Measurements from ENCODE around the gene RALGPS2.

The RALGPS2 gene

DNA sequence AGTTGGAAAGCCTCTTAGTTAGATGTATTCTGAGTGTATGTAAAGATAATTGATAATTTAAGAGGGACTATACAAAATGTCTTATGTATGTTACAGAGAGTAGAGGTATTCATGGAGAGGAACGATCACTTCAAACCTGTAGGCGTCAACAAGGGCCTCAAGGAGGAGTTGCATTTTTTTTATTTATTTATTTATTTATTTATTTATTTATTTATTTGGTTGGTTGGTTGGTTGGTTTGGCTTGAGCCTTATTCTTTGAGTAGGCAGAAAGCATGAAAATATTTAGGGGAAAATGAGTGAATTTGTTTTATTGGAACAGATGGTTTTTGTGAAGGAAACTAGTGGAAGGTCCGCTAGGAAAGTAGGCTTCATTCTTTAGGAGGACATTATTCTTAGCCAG is 137.4 kb downstream of the RALGPS2 start:
- no peak for DNase-seq (ENCODE audit: extremely low read depth in 1 of 2, low read depth in 1 of 2)

DNA sequence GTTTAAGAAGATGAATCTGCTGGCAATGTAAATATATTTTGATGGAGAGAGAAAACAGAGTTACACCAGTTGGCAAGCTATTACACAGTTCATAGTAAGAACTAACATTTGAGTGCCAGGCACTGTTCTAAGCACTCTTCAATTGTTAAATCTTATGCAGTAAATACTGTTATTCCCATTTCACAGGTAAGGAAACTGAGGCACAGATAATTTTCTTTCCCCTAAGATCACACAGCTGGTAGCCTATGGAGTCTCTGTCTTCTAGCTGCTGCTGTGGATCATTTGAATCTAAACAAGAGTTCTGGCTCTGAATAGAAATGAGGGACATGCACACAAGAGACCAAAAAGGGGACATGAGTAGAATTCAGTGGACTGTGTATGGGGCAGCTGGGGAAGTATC is 137.8 kb downstream of the RALGPS2 start:
- no peak for DNase-seq (ENCODE audit: extremely low read depth in 1 of 2, low read depth in 1 of 2)

DNA sequence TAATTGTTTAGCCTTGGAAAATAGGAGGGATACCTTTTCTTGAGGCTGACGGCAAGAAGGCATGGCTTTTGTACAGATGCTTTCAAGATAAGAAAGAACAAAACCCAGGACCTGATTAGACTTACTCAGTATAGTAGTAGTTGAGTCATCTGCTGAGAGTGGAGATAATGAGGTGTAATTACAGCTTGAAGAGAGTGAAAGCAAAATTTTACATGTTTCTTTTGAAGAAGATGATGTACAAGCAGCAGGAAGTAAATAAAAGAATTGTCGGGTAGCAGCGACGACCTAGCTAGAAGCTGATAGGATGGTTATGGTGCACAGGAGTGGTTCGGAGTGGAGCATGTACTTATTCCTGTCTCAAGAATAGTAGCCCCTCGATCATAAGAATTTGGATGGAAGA is 139.3 kb downstream of the RALGPS2 start:
- no peak for DNase-seq (ENCODE audit: extremely low read depth in 1 of 2, low read depth in 1 of 2)

DNA sequence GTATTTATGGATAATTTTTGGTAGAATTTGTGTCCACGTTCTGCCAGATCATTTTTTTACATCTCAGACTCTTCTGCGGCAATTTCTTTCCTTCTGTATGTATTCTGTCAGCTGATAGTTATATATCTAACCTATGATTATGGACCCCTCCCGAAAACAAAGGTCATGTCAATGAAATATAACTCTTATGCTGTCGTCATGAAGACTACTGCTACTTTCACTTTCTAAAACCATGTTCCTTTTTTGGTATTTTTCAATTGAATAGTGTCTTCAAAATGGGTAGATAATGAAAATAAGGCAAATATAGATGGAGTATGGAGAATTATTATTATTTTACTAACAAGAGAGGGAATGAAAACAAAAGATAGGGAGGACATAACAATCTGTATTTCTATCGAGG is 142.6 kb downstream of the RALGPS2 start:
- no peak for DNase-seq (ENCODE audit: extremely low read depth in 1 of 2, low read depth in 1 of 2)

DNA sequence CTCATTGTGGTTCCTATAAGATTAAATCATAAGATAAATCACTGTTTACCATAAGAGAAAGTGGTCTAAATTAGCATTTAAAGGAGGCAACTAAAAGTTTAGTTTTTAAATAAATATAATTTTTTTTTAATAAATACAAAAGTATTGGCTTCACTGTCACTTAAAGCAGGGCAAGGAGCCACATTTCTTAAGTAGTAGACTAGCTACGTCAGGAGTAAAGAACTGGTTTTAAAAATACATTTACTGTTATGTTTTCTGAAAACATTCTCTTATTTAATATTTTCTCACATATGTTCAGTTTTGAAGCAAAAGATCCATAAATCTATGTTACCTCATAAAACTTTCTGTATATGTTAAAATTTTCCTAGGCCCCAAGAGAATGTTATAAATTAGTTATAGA is 143.7 kb downstream of the RALGPS2 start:
- no peak for DNase-seq (ENCODE audit: extremely low read depth in 1 of 2, low read depth in 1 of 2)

DNA sequence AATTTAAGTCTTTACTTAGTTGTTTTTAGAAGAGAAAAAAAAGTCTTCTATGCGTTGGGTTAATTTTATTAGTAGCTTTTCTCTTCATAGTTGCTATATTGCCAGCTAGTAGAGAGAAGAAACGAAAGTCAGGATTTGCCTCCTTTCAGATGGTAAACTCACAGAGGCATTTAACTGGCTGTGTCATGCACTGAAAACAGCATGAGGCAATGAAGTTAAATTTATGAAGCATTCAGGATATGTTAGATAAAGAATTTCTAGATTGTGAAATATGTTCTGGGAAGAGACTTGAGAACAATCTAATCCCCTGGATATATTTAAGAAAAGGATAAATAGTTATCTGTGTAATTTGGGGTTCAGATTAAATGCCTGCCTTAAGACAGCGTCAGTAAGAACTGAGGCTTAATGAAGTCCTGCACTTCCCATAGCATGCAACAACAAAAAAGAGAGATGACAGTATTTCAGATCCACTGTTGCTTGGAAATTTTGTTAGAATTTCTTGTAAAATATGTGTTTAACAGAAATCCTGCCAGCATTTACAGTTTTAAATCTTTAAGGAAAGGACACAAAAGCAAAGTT is 144.2 kb downstream of the RALGPS2 start:
- DNase-seq (ENCODE audit: extremely low read depth in 1 of 2, low read depth in 1 of 2) = no peak

DNA sequence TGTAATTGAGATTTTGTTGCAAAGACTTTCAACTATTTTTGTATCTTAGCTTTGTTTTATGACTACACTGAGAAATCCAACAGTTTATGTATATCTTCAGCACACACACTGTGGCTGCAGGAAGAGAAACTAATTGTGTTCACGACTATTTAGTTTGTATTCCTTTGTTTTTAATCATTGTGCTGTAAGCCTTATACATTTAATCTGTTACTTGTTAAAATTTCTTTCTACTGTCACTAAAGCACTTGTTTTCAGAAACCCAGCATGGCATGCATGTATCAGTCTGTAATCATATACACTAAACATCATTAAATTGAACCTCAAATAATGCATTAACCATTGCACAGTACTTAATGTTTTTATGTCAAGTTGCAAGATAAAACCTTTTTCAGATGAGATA is 145.2 kb downstream of the RALGPS2 start:
- no peak for DNase-seq (ENCODE audit: extremely low read depth in 1 of 2, low read depth in 1 of 2)

DNA sequence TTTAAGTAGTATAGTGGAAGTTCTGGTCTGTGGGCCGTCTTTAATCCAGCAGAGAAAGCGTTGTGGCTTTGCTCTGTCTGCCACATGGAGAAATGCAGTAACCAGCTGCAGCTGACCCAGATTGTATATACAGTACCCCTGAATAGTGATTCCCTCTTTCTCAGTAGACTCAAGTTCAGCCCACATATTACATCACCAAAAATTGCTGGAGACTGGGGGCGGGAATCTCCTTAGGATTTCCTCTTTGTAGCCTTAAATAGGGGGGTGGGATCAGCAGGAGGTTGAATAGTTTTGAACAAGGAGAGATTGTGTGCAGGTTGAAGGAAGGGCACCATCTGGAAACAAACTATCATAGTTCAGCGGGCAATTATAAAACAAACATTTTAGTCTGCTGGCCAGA is 145.9 kb downstream of the RALGPS2 start, which contains the start of gene ANGPTL1:
Gene ANGPTL1 (minus strand): TSS at position 134 of the 400 bp plus-strand sequence. CDS start 5,301 bp downstream, outside the sequence.
- no peak for DNase-seq (ENCODE audit: extremely low read depth in 1 of 2, low read depth in 1 of 2)

DNA sequence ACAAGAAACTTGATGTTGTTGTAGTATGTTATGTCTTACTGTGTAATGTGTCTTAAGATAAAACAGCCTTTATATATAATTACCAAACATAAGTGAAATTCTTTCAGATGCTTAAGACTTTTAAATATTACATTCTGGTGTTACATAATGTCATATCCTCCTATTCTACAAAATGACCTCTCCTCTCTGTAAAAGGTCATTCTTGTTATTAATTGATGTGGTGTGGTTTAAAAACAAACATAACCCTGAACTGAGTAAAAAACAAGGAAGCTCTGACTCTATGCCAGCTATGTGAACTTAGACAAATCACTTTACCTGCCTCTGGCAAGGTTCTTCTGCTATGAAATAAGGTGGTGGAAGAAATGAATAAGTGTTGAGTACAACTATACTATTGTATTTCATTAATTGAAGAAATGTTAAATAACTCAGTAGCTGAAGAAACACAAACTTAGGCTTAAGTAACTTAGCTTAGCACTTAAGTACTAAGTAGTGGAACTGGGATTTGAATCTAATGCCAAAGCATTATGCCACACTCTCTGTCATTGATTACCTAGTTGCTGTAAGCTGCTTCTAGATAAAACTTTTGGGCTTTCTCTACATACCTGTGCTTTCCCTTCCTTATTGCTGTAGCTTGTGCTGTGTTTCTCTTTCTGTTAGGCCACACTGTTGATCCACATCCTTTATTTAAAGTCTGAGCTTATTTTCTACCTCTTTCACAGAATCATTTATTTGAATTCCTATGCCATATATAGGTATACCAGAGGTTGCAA is 146.7 kb downstream of the RALGPS2 start:
- no peak for DNase-seq (ENCODE audit: extremely low read depth in 1 of 2, low read depth in 1 of 2)

DNA sequence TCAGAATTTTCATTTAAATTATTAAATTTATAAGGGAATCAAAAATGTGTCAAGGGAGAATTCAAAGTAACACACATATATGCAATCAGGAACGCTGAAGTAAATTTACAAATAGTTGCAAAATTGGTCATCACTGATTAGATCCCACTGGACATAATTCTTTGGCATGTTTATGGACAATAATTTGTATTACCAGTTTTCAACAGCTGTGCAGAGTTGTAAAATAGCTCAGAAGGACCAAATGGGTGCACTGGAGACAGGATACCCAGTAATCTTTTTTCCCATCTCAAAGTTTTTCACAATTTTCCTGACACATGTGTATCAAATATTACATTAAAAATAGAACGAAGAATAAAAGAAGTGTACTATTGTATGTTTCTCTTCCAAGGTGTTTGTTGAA is 149.9 kb downstream of the RALGPS2 start:
- DNase-seq (ENCODE audit: extremely low read depth in 1 of 2, low read depth in 1 of 2) = no peak

DNA sequence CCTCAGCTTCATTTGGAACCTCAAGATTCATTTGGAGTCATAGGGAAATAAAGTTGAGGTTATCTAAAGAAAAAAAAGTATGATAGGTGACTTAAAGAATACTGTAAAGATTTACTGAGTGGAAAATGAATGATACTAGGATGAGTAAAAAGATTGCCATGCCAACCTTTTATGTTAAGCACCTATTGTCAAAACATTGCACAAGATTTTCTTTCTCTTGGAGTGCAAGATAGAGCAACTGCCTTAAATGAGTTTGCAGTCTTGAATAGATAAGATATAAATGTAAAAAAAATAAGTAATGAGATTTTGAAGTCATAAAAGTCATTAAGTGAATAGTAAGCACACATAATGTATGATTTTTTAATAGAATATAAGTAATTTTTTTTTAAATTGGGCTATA is 150.9 kb downstream of the RALGPS2 start:
- no peak for DNase-seq (ENCODE audit: extremely low read depth in 1 of 2, low read depth in 1 of 2)

DNA sequence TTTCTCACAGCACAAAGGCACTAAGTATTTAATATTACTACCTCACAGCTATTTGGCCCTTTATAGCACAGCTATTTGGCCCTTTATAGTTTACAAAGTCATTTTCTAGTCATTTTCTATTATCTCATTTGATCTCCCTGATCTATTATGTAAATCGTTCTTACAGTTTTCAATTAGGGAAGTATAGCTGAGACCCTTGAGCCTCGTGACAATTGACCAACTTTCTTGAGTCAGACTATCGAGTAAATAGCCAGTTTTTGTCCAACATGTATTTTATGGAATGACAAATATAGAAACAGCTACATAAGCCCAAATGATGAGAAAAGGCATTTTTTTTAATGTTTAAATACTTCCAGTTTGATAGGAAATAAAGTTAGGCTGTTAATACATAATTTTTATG is 152.9 kb downstream of the RALGPS2 start:
- DNase-seq (ENCODE audit: extremely low read depth in 1 of 2, low read depth in 1 of 2) = no peak

DNA sequence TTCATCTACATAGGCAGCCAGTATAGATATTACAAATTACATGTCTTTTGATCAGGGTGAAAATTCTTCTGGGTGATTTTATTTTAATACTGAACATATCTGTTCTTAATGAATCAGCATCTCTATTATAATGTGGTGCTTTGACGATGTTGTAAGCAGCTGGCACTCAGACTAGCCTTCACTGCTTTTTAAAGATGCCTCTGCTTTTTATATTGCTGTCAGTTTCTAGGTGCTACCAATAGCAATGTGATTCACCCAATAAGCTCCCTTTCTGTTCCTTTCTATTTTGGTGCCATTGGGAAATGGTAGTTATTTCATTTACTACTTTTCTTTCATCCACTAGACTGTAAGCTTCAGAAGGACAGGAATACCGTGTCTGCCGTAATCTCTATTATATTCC is 156.9 kb downstream of the RALGPS2 start:
- DNase-seq (ENCODE audit: extremely low read depth in 1 of 2, low read depth in 1 of 2) = no peak

DNA sequence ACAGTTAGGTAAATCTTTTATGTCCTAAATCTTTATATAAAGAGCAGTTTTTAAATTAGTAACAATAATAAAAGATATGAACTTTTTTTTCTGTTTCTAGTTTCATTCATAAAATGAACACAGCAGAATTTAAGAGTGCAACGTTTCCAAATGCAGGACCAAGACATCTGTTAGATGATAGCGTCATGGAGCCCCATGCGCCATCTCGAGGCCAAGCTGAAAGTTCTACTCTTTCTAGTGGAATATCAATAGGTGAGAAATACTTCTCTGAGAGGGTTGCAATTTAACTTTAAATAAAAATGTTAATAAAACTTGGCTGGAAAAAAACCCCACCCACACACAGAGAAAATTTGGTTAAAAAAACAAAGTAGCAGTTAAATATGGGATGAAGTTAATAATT is 160.8 kb downstream of the RALGPS2 start:
- no peak for DNase-seq (ENCODE audit: extremely low read depth in 1 of 2, low read depth in 1 of 2)

DNA sequence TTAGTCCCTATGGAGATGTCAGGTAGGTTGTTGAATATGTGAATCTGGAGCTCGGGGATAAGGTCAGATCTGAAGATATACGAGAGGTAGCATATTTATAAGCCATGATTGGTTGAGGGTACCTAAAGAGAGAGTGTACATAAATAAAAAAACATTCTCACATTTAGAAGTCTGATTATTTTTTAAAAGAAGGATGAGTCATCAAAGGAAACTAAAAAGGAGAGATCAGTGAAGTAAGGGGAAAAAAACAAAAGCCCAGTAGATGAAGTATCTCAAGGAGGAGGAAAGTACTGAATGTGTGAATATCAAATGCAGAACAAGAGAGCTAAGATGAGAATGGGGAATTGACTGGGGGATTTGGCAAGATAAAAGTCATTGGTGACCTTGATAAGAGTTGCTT is 161.5 kb downstream of the RALGPS2 start:
- no peak for DNase-seq (ENCODE audit: extremely low read depth in 1 of 2, low read depth in 1 of 2)

DNA sequence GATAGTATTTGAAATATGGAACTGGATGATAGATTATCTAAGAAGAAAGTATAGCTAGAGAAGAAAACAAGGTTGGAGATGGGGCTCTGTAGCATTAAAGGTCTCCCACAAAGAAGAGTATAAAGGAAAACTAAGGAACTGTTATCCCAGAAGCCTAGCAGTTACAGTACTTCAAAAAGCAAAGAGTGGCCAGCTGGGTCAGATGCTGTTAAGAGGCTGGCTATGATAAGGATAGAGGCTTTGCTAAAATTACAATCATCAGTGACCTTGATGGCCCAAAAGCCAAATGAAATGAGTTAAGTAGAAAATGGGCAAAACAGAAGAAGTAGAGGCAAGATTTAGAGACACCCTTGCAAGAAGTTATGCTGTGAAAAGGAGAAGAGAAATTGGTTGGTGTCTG is 170.9 kb downstream of the RALGPS2 start:
- DNase-seq (ENCODE audit: extremely low read depth in 1 of 2, low read depth in 1 of 2) = no peak

DNA sequence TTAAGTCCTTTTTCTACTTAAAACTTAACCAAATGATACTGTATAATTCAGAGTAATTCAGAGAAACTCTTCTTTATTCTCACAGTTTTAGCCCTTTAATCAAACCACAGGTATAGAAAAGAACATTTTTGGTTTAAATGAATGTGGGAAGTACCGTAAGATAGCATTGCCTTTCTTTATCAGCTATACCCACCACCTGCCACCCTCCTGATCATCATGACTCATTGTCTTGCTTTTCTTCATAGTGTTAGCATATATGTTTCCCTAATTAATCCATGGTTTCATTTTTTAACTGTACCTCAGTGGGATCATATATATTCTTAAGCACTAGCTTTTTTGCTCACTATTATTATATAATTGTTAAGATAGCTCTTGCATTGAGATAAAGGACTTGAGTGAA is 173.4 kb downstream of the RALGPS2 start:
- no peak for DNase-seq (ENCODE audit: extremely low read depth in 1 of 2, low read depth in 1 of 2)

DNA sequence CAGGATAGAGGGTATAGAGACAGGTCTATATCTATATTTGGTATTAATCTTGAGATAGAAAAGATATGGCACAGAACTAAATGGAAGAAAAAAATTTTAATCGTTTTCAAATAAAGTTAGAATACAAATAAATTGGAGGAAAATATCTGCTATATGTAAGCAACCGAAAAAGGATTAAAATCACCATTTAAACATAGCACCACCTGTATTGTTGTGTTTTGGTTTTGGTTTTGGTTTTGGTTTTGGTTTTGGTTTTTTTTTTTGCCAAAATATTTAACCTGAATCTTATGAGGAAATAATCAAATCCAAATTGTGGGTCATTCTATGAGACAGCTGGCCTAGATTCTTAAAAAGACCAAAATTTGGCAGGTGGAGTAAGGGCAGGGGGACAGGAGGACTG is 174.4 kb downstream of the RALGPS2 start:
- DNase-seq (ENCODE audit: extremely low read depth in 1 of 2, low read depth in 1 of 2) = no peak

DNA sequence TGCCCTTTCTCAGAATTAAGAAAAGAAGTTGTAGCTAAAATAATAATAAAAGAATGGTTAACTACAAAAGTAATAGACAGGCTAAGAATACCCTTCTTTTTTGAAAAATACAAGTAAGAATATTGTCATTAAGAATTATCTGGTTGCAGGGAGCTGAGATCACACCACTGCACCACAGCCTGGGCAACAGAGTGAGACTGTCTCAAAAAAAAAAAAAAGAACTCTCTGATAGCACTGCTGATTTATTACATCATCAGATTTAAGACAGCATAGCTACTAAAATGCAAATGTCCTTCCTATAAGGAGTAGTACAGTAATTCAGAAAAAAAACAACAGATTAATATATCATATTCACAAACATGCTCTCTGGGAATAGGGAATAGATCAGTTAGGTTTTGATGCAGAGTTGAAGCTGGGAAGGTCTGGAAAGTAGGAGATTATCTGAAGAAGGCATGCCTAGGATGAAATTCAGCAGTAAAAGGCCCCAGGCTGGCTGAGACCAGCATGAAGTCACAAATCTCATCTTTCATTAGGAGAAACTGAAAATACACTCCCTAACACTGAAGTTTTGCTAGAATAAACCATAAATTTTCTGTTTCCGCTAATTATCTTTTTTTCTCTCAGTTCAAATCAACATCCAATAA is 176.6 kb downstream of the RALGPS2 start:
- DNase-seq (ENCODE audit: extremely low read depth in 1 of 2, low read depth in 1 of 2) = no peak

DNA sequence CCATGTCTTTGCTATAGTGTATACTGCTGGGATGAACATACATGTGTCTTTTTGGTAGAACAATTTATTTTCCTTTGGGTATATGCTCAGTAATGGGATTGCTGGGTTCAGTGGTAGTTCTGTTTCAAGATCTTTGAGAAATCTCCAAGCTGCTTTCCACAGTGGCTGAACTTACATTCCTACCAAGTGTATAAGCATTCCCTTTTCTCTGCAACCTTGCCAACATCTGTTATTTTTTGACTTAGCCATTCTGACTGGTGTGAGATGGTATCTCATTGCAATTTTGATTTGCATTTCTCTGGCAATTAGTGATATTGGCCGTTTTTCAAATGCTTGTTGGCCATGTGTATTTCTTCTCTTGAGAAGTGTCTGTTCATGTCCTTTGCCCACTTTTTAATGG is 183.3 kb downstream of the RALGPS2 start:
- DNase-seq (ENCODE audit: extremely low read depth in 1 of 2, low read depth in 1 of 2) = no peak

DNA sequence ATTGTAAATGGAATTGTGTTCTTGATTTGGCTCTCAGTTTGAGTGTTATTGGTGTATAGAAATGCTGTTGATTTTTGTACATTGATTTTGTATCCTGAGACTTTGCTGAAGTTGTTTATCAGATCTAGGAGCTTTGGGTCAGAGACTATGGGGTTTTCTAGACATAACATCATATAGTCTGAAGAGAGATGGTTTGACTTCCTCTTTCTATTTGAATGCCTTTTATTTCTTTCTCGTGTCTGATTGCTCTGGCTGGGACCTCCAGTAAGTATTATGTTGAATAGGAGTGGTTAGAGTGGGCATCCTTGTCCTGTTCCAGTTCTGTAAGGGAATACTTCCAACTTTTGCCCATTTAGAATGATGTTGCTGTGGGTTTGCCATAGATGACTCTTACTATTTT is 185.0 kb downstream of the RALGPS2 start:
- DNase-seq (ENCODE audit: extremely low read depth in 1 of 2, low read depth in 1 of 2) = no peak

DNA sequence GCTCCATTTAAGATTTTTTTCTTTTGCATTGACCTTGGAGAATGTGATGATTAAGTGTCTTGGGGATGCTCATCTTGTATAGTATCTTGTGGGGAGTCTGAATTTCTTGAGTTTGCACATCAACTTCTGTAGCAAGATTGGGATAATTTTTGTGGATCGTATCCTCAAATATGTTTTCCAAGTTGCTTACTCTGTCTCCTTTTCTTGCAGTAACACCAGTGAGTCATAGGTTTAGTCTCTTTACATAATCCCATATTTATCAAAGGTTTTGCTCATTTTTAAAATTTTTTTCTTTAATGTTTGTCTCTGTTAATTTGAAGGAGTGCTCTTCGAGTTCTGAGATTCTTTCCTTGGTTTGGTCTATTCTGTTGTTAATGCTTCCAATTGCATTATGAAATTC is 187.6 kb downstream of the RALGPS2 start:
- DNase-seq (ENCODE audit: extremely low read depth in 1 of 2, low read depth in 1 of 2) = no peak

Data from activated CD8-positive, alpha-beta memory T cell treated with anti-CD3 and anti-CD28 coated beads for 1 hour (primary cell).